ENCODE results near the gene GRID1.
"Not testable (repeated sequence)": the region's sequence is repeated elsewhere in the genome, so short reads cannot be mapped to it uniquely, and the experiment has no call there.

The GRID1 gene

DNA sequence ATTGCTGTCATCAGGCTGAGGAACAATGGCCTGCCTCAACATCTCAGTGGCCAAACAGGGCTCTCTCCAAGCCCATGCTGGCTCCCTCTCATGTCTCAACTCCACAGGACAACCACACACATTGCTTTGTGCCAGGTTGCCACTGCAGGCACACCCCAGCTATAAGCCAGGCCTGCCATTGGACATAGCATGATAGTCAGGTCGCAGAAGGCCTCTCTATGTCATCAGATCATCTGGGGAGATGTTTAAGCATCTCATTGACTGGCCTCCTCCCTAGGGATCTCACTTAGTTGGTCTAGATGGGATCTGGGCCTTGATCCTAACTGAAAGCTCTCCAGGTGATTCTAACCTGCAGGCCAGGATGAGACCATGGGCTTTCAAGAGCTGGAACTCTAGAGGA is 257.2 kb downstream of the GRID1 start:
- no peak for FAIRE-seq
- no peak for DNase-seq (ENCODE audit: insufficient read length, low spot score)
- TF ChIP-seq, protein P1, sequence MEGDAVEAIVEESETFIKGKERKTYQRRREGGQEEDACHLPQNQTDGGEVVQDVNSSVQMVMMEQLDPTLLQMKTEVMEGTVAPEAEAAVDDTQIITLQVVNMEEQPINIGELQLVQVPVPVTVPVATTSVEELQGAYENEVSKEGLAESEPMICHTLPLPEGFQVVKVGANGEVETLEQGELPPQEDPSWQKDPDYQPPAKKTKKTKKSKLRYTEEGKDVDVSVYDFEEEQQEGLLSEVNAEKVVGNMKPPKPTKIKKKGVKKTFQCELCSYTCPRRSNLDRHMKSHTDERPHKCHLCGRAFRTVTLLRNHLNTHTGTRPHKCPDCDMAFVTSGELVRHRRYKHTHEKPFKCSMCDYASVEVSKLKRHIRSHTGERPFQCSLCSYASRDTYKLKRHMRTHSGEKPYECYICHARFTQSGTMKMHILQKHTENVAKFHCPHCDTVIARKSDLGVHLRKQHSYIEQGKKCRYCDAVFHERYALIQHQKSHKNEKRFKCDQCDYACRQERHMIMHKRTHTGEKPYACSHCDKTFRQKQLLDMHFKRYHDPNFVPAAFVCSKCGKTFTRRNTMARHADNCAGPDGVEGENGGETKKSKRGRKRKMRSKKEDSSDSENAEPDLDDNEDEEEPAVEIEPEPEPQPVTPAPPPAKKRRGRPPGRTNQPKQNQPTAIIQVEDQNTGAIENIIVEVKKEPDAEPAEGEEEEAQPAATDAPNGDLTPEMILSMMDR (IDR thresholded peaks at IDR 0.05; ENCODE audit: insufficient read depth, missing control alignments): no peak

- DNase-seq (ENCODE audit: insufficient read length, low spot score) (no peak), FAIRE-seq (no peak)
- TF ChIP-seq, protein P1 (IDR thresholded peaks at IDR 0.05; ENCODE audit: insufficient read depth, missing control alignments): no peak
These were observed 257.9 kb downstream of the GRID1 start for GRCh38 chr10:86108696-86109095.

- not testable (repeated sequence) for FAIRE-seq; DNase-seq (ENCODE audit: insufficient read length, low spot score)
These were observed 258.8 kb downstream of the GRID1 start for GRCh38 chr10:86107611-86108310.

DNA sequence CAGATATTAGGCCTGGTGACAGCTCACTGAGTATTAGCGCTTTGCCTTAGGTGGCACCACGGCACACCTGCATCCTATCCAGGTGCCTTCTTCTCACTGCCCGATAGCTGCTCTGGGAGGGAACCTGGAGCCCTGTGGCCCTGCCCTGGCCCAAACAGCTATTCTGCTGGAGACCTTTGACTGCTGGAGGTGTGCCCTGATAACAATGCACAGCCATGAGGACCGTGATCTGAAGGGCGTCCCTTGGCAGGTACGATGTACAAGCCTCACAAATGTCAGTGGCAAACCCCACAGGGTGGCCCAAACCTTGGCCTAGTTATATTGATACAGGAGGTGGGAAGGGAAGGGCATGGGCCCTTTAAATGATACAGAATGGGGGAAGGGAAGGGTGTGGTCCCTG is 259.5 kb downstream of the GRID1 start:
- DNase-seq (ENCODE audit: insufficient read length, low spot score) (no peak), FAIRE-seq (no peak)
- TF ChIP-seq, protein P1 (IDR thresholded peaks at IDR 0.05; ENCODE audit: insufficient read depth, missing control alignments): no peak

DNA sequence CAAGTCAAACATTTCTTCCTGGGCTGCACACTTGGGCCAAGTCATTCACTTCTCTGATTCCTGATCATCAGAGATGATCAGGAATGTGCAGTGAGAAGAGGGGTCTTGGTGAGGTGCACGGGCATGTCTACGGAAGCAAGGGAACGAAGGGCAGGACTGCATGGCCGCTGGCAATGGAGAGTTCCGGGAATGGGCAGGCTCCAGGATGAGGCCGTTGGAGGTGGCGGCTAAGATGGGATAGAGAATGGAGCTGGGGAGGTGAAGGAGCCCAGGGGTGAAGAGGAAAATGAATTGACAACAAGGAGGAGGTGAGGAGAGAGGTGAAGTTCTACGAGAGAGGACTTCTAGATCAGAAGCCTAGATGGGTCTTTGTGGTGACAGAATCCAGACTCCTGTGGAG is 260.0 kb downstream of the GRID1 start:
- DNase-seq (ENCODE audit: insufficient read length, low spot score) (no peak), FAIRE-seq (no peak)
- TF ChIP-seq, protein P1 (IDR thresholded peaks at IDR 0.05; ENCODE audit: insufficient read depth, missing control alignments): no peak

- no peak for FAIRE-seq
- DNase-seq (ENCODE audit: insufficient read length, low spot score): no peak
- TF ChIP-seq, protein P1 (IDR thresholded peaks at IDR 0.05; ENCODE audit: insufficient read depth, missing control alignments): no peak
These were observed 261.0 kb downstream of the GRID1 start for GRCh38 chr10:86105640-86106039.

GRCh38 chr10:86105181-86105580 is 261.4 kb downstream of the GRID1 start:
- FAIRE-seq (no peak), DNase-seq (ENCODE audit: insufficient read length, low spot score) (no peak)
- TF ChIP-seq, protein P1 (IDR thresholded peaks at IDR 0.05; ENCODE audit: insufficient read depth, missing control alignments): no peak
